Erythroblast (primary cell): ENCODE measurements around the gene ASRGL1.

Experiments used
- GATA1 ChIP-seq: IDR thresholded peaks from 2 replicates; pipeline ENCODE4 v1.6.1; 2011; ENCODE audit warnings: low read depth, mild to moderate bottlenecking, control low read depth, low read length, moderate library complexity
- POLR2A ChIP-seq: IDR thresholded peaks from 2 replicates; pipeline ENCODE4 v1.6.1; 2011; ENCODE audit warnings: mild to moderate bottlenecking, low read length

- no peak for TF ChIP-seq POLR2A
- TF ChIP-seq GATA1 = no peak
Measured at GRCh38 chr11:62306227-62306626, 31.0 kb upstream of the ASRGL1 start.
